ENCODE data around the gene RASIP1.
"Not testable (repeated sequence)": the region's sequence is repeated elsewhere in the genome, so short reads cannot be mapped to it uniquely, and the experiment has no call there.

RASIP1 gene, protein sequence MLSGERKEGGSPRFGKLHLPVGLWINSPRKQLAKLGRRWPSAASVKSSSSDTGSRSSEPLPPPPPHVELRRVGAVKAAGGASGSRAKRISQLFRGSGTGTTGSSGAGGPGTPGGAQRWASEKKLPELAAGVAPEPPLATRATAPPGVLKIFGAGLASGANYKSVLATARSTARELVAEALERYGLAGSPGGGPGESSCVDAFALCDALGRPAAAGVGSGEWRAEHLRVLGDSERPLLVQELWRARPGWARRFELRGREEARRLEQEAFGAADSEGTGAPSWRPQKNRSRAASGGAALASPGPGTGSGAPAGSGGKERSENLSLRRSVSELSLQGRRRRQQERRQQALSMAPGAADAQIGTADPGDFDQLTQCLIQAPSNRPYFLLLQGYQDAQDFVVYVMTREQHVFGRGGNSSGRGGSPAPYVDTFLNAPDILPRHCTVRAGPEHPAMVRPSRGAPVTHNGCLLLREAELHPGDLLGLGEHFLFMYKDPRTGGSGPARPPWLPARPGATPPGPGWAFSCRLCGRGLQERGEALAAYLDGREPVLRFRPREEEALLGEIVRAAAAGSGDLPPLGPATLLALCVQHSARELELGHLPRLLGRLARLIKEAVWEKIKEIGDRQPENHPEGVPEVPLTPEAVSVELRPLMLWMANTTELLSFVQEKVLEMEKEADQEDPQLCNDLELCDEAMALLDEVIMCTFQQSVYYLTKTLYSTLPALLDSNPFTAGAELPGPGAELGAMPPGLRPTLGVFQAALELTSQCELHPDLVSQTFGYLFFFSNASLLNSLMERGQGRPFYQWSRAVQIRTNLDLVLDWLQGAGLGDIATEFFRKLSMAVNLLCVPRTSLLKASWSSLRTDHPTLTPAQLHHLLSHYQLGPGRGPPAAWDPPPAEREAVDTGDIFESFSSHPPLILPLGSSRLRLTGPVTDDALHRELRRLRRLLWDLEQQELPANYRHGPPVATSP

DNA sequence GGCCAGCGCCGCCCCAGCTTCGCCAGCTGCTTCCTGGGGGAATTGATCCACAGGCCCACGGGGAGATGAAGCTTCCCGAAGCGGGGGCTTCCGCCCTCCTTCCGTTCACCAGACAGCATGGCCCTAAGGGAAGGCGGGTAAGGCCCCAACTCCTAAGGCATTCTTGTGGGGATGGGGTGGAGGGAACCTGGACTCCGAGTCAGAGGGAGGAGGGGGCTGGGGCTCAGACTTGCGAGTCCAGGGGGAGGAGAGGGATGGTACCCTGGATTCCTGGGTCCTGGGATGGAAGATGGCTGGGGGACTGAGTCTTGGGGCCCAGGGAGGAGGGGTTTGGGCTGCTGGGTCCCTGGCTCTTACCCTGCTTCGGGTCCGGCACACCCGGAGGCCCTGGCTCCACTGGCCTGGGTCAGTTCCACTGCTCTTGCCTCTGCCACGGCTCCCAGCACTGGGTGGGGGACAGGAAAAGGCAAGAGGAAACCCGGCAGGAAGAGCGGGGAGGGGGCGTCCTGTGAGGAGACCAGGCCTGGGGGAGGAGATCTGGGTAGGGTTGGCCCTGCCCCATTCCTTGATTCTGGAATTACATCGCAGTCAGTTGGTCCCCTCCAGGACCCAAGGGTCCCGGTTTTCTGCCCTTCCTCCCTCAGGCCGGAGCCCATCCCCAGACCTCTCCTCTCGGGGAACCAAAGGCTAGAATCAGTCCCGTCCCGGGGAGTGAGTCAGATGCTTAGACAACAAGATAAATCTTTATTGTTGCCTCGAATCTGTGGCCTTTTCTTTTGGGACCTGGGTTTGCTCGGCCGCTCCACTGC, at the start of gene RASIP1:
Gene RASIP1, minus strand, starts transcription at position 447 of the 809 bp plus-strand sequence. Its CDS starts 328 bp downstream, at position 119.
- DNase-seq = no peak

DNA sequence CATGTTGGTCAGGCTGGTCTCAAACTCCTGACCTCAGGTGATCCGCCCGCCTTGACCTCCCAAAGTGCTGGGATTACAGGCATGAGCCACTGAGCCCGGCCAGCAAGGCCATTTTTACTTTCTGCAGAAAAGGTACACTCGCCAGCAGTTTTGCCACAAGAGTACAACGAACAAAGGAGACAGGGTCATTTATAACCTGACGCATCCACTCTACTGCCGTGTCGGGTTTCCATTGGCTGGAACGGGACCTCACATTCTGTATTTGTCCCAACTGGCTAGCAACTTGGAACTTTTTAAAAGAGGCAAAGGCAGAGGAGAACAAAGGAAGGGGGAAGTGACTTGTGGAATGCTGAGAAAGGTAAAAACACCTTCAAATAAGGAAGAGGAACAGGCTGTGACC, 46.9 kb upstream of the RASIP1 start:
- not testable (repeated sequence) for DNase-seq

DNA sequence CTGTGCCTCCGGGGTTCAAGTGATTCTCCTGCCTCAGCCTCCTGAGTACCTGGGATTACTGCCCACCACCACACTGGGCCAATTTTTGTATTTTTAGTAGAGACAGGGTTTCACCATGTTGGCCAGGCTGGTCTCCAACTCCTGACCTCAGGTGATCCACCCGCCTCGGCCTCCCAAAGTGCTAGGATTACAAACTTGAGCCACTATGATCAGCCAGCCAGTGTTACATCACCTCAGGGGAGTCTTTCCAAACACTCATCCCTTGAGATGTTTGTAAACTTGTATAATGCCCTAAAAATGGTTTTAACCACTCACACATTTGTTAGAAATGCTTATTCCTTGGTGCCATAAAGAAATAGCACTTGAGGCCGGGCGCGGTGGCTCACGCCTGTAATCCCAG, 46.0 kb upstream of the RASIP1 start:
- DNase-seq = not testable (repeated sequence)

DNA sequence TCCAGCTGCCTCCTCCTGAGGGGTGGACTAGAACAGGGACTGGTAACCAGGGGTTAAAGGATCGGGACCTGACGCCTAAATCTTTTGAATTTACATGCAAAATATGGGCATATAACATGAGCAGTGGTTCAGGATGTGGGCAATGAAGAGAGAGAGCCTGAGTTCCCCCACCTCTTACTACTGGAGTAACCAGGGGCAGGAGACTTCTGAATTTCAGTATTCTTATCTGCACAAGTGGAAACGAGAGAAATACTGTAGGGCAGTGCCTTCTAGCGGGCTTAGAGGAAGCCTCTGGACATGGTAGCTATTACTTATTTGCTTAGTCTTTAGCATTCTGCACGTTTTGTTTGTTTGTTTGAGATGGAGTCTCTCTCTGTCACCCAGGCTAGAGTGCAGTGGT, 44.1 kb upstream of the RASIP1 start:
- no peak for DNase-seq

DNA sequence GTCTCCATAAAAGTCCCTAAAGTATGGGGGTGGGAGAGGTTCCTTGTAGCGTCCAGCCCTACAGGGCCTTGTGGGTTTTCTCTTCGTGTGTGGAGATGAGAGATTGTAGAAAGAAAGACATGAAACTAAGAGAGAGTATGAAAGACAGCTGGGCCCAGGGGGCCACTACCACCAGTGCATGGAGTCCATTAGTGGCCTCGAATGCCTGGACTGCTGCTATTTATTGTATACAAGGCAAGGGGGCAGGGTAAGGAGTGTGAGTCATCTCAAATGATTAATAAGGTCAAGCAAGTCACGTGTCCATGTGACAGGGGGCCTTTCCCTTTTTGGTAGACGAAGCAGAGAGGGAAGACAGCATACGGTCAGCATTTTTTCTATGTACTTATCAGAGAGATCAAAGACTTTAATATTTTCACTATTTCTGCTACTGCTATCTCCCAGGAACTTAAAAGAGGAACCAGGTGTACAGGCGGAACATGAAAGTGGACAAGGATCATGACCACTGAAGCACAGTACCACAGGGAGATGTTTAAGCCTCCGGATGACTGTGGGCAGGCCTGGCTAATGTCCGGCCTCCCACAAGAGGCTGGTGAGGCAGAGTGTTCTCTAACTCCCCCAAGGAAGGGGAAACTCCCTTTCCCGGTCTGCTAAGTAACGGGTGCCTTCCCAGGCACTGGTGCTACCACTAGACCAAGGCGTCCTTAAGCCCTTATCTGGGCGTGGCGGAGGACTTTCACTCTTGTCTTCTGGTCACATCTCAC, 40.4 kb upstream of the RASIP1 start:
- DNase-seq = no peak

DNA sequence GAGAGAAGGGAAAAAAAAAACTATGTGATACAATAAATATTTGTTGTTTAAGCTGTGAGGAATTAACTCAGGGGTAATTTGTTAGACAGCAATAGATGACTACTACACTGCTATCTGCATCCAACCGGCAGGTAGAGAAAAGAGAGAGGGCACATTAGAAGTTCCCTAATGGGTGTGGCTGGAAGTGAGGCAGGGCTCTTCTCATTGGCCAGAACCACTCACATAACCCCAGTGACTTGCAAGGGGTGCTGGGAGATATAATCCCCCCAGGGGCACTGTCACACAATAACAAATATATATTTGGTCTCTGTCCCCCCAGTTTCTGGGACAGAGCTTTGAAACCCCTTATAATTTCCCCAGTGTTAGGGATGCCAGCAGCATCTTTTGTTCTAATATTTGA, 39.2 kb upstream of the RASIP1 start:
- DNase-seq = no peak

DNA sequence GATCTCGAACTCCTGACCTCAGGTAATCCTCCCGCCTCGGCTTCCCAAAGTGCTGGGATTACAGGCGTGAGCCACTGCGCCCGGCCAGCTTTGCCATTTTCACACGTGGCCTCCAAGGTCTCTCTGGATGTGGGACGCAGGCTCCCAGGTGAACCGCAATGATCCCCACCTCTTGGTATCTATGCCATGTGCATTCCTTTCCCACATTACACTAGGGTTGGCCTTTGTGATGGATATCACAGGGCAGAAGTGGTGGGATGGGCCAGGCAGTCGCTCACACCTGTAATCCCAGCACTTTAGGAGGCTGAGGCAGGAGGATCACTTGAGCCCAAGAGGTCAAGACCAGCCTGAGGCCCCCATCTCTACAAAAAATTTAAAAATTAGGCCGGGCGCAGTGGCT, 37.3 kb upstream of the RASIP1 start:
- DNase-seq = no peak

DNA sequence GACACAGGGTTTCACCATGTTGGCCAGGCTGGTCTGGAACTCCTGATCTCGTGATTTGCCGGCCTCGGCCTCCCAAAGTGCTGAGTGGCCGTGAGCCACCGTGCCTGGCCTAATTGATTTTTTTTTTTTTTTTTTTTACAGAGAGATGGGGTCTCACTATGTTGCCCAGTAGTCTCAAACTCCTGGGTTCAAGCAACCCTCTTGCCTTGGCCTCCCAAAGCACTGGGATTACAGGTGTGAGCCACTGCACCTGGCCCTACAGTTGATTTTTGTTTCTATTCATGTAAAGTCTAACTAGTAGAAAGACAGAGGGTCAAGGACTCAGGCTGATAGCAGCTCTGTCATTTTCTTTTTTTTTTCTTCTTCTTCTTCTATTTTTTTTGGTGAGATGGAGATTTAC, 36.7 kb upstream of the RASIP1 start:
- no peak for DNase-seq

DNA sequence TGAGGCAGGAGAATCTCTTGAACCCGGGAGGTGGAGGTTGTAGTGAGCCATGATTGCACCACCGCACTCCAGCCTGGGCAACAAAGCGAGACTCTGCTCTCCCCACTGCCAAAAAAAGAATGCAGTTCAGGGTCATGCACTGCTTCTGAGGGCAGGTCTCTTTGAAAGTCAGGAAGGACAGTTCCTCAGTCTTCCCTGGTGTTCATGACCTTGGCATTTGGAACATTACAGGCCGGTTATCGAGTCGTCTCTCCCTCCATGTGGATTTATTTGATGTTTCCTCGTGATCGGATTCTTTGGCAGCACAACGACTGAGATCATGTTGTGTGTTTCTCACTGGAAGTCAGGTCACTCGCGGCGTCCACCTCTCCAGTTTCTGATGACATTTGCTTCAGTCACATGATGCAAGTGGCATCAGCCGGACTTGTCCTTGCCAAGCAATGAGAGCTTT, 32.1 kb upstream of the RASIP1 start:
- no peak for DNase-seq

DNA sequence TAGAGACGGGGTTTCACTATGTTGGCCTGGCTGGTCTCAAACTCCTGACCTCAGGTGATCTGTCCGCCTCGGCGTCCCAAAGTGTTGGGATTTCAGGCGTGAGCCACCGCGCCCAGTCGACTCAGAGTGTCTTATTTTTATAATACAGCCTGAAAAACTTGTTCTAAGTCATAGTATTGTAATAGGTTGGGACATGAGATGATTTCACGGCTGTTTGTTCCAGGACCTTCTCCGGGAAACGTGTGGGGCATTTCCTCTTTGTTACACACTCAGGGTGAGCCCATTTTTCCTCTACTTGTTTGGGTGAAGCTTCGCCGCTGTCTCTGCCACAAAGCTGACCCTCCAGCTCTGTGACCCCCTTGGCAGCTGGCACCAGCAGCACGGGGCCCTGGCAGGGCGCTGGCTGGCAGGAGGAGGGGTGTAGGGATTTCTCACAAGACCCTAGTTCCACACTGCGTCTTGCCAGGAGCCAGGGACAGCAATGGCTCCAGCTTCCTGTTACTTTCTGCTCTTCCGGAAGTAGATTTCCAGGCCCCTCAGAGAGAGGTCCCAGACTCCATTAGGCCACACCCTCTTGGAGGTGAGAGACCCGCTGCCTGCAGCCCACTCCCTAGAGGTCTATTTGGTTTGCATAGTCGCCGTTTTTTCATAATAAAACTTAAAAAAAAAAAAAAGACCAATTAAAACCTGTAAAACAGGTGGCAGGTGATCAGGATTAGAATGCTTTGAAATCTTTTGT, 30.5 kb upstream of the RASIP1 start:
- no peak for DNase-seq

DNA sequence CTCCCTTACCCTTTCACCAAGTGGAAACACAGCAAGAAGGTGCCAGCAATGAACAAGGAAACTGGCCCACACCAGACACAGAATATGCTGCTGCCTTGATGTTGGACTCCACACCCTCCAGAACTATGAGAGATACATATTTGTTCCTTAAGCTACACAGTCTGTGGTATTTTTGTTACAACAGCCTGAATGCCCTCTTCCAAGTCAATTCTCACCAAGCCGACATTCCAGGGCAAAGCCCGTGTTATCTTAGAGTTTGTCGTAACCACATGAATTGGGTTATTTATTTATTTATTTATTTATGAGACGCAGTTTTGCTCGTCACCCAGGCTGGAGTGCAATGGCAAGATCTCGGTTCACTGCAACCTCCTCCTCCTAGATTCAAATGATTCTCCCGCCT, 29.9 kb upstream of the RASIP1 start:
- no peak for DNase-seq

DNA sequence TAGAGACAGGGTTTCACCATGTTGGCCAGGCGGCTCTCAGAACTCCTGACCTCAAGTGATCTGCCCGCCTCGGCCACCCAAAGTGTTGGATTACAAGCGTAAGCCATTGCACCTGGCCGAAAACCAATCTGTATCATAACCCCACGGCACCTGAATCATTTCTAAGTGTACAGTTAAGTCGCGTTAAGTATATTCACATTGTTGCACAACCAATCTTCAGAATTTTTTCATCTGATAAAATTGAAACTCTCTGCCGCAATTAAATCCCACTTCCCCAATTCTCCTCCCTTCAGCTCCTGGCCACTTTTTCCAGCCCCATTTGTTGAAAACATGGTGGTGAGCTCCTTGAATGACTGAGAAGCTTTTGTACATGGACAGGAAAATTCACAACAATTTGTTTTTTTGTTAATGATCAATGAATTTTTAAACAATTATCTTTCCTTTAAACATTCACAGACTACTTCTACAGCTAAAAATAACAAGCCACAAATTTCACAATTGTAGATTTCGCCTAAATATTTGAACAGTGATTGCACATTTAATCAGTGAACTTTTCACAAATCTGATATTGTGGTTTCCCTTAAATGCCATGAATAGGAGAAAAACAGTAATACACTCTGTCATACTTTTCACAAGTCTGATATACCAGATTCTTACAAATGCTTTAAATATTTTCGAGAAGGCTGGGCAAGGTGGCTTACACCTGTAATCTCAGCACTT, 28.7 kb upstream of the RASIP1 start:
- DNase-seq = no peak

DNA sequence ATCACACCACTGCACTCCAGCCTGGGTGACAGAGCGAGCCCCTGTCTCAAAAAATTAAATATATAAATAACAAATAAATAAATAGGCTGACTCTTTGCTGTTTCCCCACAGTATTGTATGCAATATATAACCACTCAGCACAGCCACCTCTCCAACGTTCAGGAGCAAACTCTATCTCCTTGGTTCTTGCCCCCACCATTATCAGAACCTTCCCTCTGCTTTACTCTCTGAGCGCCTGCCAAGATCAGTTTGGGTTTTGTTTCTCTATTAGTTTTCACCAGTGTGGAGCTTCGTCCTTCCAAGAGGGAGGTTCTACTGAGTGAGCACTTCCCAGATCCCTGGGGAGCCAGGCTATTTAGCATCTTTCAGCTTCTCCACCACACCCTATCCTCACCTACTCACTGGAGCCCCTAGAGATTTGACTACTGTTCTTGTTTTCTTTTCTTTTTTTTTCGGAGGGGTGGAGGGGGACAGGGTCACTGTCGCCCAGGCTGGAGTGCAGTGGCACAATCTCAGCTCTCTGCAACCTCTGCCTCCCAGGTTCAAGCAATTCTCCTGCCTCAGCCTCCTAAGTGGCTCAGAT, 27.9 kb upstream of the RASIP1 start:
- DNase-seq = not testable (repeated sequence)

DNA sequence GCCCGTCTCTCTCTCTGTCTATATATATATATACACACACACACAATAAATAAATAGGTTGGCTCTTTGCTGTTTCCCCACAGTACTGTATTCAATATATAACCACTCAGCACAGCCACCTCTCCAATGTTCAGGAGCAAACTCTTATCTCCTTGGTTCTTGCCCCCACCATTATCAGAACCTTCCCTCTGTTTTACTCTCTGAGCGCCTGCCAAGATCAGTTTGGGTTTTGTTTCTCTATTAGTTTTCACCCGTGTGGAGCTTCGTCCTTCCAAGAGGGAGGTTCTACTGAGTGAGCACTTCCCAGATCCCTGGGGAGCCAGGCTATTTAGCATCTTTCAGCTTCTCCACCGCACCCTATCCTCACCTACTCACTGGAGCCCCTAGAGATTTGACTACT, 25.4 kb upstream of the RASIP1 start:
- not testable (repeated sequence) for DNase-seq

DNA sequence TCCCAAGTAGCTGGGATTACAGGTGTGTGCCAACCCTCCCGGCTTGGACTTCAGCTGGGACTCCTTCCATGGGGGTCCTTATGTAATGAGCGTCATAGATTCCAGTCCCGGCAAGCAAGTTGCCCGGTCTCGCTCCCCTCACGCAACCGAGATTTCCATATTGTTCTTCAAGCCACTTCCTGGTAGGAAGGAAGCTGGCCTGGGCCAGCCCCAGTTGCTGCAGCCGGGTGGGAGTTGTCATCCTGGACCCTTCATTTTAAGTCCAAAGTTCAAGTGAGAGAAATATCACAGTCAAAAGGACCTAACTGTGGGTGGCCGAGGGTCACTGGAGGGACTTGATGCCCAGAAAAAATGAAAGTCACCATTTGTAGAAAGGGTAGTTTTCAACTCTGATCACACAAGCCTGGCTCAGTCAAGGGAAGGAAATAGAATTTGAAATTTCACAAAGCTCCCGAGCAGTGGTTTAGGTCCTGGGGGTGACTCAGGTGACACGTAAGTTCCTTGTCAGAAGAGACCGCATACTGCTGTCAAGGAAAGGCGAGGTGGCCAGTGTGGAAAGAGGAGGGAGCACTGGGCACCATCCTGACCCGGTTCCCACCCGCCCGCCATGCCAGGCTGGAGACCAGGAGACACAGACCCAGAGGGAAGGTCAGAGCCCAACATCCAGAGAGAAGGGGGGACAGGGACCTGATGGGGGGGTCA, 20.2 kb upstream of the RASIP1 start:
- no peak for DNase-seq

DNA sequence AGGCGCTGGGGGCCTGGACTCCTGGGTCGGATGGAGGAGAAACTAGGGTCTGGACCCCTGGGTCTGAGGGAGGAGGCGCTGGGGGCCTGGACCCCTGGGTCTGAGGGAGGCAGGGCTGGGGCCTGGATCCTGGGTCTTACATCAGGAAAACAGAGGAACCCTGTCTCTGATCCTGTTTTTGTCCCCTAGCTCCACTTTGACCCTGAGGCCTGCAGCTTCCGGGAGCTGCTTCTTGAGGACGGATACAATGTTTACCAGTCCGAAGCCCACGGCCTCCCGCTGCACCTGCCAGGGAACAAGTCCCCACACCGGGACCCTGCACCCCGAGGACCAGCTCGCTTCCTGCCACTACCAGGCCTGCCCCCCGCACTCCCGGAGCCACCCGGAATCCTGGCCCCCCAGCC, 17.3 kb upstream of the RASIP1 start:
- DNase-seq = no peak

DNA sequence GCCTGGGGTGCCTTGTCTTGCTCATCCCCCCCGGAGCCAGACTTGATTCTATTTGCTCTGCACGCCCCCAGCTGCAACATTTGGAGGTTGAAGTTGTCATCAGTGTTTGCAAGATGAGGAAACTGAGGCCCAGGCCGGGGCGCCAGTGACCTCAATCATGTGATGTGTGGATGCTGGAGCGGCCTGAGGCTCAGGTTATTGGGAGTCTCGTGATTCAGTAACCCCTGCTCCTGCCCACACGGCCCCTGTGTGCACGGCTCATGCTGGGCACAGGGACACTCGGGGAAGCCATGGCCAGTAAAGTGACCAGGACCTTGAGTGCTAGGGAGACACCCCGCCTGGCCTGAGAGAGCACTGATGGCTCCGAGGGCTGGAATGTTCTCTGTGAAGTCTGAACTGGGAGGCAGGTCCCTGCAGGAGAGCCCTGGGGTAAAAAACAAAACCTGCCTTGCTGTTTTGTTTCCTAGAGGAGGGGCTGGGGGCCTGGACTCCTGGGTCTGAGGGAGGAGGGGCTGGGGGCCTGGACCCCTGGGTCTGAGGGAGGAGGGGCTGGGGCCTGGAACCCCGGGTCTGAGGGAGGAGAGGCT, 16.8 kb upstream of the RASIP1 start:
- DNase-seq = no peak

DNA sequence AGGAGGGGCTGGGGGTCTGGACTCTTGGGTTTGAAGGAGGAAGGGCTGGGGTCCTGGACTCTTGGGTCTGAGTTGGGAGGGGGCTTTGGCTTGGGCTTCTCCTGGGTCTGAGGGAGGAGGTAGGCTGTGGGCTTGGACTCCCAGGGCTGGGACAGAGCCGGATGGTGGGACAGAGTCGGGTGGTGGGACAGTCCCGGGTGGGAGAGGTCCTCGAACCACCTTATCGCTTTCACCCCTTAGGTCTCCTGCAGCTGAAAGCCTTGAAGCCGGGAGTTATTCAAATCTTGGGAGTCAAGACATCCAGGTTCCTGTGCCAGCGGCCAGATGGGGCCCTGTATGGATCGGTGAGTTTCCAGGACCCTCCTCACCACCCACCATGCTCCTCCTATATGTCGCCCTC, 16.3 kb upstream of the RASIP1 start:
- DNase-seq = no peak

DNA sequence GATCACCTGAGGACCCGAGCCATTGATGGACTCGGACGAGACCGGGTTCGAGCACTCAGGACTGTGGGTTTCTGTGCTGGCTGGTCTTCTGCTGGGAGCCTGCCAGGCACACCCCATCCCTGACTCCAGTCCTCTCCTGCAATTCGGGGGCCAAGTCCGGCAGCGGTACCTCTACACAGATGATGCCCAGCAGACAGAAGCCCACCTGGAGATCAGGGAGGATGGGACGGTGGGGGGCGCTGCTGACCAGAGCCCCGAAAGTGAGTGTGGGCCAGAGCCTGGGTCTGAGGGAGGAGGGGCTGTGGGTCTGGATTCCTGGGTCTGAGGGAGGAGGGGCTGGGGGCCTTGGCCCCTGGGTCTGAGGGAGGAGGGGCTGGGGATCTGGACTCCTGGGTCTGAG, 15.8 kb upstream of the RASIP1 start:
- no peak for DNase-seq

Measured in NCI-H1436 (cell line).